NT2/D1 (cell line): Measurements from ENCODE around the gene PDCD7.

Experiments used
- SUZ12 ChIP-seq: IDR thresholded peaks from 2 replicates; pipeline ENCODE4 v1.6.1; 2011; ENCODE audit not compliant: insufficient read length, insufficient read depth; ENCODE audit errors: extremely low read depth
- YY1 ChIP-seq: IDR thresholded peaks from 2 replicates; pipeline ENCODE4 v1.6.1; 2011; ENCODE audit not compliant: insufficient read length, insufficient read depth
- ZNF274 ChIP-seq: IDR thresholded peaks from 2 replicates; pipeline ENCODE4 v1.6.1; 2011; ENCODE audit warnings: mild to moderate bottlenecking, low read depth, low read length

DNA sequence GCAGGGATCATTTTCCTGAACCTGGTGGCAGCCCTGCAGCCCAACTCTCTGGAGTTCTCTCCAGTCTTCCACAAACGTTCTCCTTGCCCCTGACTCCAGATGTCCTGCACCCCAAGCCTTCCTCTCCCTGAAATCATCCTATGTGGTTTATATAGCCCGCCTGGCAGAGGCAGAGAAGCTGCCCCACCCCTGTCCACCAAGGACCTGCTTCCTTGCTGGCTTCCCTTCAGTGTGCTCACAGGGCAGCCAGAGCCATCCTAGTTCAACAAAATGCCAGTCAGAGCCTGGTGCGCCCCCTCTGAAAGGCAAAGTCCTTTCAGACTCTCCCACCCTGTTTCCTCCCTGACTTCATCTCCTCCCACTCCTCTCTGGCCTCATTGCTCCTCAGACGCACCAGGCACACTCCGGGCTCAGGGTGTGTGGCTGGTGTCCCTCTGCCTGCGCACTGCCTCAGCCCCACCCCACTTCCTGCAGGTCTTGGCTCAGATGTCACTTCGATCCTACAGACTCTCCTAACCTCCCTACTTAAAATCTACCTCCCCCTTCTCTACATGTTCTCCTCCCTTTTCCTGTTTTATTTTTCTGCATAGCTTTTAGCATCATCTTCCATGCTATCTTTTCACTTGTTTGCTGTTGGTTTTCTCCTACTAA, 51.2 kb downstream of the PDCD7 start:
- TF ChIP-seq SUZ12: no peak
- TF ChIP-seq ZNF274: no peak
- TF ChIP-seq YY1: no peak
